Lower lobe of right lung (tissue), 2 donors: ENCODE data around the gene PELI2. TPM values are rescaled to one million over a fixed set of nuclear protein-coding genes. Genes with fewer than 3 reads are reported as not detected.

Experiments
- ATAC-seq, 2 donors: fragments of 200-7000 bp; cut with Tn5 transposase; one replicate each; pipeline ENCODE4 v1.9.1; 2020 to 2022; ENCODE audit warnings: mild to moderate bottlenecking in 2 of 2, moderate library complexity in 2 of 2
- DNase-seq: peaks from one replicate; pipeline ENCODE4 v3.0.0-alpha.2; 2020
- H3K27ac ChIP-seq: fragments of 200-600 bp; one replicate; pipeline ENCODE4 v1.8.0; 2022
- H3K27me3 ChIP-seq: fragments of 200-600 bp; one replicate; pipeline ENCODE4 v1.8.0; 2022; ENCODE audit warnings: low read depth
- H3K36me3 ChIP-seq: fragments of 200-600 bp; one replicate; pipeline ENCODE4 v1.8.0; 2022; ENCODE audit warnings: mild to moderate bottlenecking
- H3K4me1 ChIP-seq: fragments of 200-600 bp; one replicate; pipeline ENCODE4 v1.8.0; 2022
- H3K4me3 ChIP-seq: fragments of 200-600 bp; one replicate; pipeline ENCODE4 v1.8.0; 2022; ENCODE audit warnings: mild to moderate bottlenecking
- H3K9me3 ChIP-seq: fragments of 200-600 bp; one replicate; pipeline ENCODE4 v1.8.0; 2022
- intact Hi-C: fragments of 100-400 bp; cut with DNase I; formaldehyde crosslinking; loops from one replicate; pipeline ENCODE4 v1.11.0; 2022
- total RNA-seq: library from RNA; stranded (reverse); fragmentation: NEBNext Ultra II Directional; extraction: Animal tissue kit (Norgen Biotek cat#: 25700); gene quantifications from one replicate; pipeline ENCODE4 v1.2.1, GENCODE V29; 2021
- TF ChIP-seq, protein P1 (sequence below): fragments of 200-600 bp; IDR thresholded peaks from one replicate; pipeline ENCODE4 v1.8.0; 2022; ENCODE audit warnings: antibody characterized with exemption, mild to moderate bottlenecking
- donor health status: DM: no; HTN: yes; CAD: no; lungs with severe emphysema.

PELI2 gene
- total RNA-seq, 1 donor from 2014 or later, result 22.2 TPM

DNA sequence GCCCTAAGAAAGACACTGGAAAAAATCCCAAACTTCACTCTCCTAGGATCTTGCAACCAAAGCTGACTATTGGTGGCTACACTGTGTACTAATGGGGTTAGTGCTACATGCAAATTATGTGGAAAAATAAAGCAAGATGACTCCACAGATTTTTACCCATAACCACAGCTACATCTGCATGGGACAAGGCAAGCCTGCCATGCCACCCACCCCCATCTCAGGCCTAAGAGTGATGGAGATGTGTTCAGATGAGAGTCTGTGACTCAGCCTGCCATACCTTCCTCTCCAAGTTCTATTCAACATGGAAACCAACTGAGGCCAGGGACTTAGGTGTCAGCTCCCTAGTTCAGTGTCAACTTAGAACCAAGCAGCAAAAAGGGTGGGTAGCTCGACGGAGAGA lies 206.2 kb downstream of the PELI2 start:
- no peak overlapping the region for H3K27ac ChIP-seq
- no peaks in the 10 kb centered on the region for H3K36me3 ChIP-seq
- H3K9me3 ChIP-seq, result no peaks in the 10 kb centered on the region
- H3K27me3 ChIP-seq, result no peaks in the 10 kb centered on the region
- DNase-seq, result no peak
- intact Hi-C loops, result no loop called here
- TF ChIP-seq, protein P1, sequence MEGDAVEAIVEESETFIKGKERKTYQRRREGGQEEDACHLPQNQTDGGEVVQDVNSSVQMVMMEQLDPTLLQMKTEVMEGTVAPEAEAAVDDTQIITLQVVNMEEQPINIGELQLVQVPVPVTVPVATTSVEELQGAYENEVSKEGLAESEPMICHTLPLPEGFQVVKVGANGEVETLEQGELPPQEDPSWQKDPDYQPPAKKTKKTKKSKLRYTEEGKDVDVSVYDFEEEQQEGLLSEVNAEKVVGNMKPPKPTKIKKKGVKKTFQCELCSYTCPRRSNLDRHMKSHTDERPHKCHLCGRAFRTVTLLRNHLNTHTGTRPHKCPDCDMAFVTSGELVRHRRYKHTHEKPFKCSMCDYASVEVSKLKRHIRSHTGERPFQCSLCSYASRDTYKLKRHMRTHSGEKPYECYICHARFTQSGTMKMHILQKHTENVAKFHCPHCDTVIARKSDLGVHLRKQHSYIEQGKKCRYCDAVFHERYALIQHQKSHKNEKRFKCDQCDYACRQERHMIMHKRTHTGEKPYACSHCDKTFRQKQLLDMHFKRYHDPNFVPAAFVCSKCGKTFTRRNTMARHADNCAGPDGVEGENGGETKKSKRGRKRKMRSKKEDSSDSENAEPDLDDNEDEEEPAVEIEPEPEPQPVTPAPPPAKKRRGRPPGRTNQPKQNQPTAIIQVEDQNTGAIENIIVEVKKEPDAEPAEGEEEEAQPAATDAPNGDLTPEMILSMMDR, result no peak
- ATAC-seq, result no peak
- no peaks in the 10 kb centered on the region for H3K4me1 ChIP-seq
- H3K4me3 ChIP-seq, result no peak overlapping the region

DNA sequence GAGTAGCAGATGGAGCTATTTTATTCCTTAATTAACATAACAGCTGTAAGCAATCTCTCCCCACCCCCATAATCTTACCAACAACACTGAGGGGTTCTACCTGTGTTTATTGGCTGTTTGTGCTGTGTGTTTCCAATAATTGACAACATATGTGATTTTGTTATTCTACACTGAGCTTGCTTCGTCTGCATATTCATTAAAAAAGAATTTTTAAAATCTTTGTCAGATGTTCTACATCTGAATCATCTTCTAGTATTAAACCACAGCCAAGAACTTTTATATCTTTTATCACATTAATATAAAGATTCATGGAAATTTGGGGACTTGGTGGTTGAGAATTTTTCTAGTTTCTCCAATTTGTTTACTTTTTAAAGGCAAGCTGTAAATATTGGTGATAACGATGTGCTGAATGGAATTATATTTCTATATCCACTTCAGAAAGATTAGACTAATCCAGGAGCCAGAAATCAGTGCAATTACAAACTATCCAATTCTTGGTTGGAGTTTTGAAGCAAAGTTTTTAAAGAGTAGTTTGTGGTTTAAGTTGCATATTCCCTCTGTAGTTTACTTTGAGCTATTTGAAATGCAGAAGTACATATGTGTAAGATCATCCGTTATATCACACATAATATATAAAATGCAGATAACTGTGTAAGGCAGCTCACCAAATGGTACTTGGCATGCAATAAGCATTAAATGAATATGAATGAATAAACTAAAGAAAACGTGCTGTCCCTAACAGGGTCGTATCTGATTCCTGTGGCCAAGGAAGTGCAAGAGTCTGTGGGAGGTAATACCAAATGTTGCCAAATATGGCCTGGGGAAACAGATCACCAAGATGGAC lies 206.9 kb downstream of the PELI2 start:
- no peak for DNase-seq
- no peak for ATAC-seq
- intact Hi-C loops, result no loop called here
- no peak overlapping the region for H3K4me3 ChIP-seq
- no peaks in the 10 kb centered on the region for H3K27me3 ChIP-seq
- H3K36me3 ChIP-seq, result no peaks in the 10 kb centered on the region
- no peaks in the 10 kb centered on the region for H3K4me1 ChIP-seq
- H3K9me3 ChIP-seq, result no peaks in the 10 kb centered on the region
- TF ChIP-seq, protein P1, result no peak
- no peak overlapping the region for H3K27ac ChIP-seq

DNA sequence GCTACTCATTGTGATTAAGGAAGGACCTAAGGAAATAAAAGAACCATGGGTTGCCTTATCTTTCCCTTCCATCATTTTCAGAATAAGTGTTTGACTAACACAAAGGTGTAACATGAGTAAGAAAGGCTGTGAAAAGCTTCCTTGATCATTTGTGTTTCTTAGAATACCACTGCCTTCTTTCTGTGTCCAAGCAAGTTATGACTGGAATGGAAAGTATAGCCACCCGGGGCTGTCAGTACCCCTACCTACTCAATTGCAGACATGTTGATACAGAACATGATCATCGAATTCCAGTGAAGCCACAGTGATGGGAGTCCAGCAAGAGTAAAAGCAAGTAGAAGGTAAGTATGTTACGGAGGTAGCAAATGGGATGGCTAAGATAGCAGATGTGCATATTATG lies 209.8 kb downstream of the PELI2 start:
- Histone ChIP-seq H3K9me3 (no peaks in the 10 kb centered on the region), H3K4me1 (peaks cover under 1% of the 10 kb centered on the region), H3K4me3 (no peak overlapping the region), H3K36me3 (no peaks in the 10 kb centered on the region), H3K27ac (no peak overlapping the region), H3K27me3 (no peaks in the 10 kb centered on the region)
- intact Hi-C loops, result no loop called here
- TF ChIP-seq, protein P1, result no peak
- ATAC-seq (no peak), DNase-seq (no peak)

DNA sequence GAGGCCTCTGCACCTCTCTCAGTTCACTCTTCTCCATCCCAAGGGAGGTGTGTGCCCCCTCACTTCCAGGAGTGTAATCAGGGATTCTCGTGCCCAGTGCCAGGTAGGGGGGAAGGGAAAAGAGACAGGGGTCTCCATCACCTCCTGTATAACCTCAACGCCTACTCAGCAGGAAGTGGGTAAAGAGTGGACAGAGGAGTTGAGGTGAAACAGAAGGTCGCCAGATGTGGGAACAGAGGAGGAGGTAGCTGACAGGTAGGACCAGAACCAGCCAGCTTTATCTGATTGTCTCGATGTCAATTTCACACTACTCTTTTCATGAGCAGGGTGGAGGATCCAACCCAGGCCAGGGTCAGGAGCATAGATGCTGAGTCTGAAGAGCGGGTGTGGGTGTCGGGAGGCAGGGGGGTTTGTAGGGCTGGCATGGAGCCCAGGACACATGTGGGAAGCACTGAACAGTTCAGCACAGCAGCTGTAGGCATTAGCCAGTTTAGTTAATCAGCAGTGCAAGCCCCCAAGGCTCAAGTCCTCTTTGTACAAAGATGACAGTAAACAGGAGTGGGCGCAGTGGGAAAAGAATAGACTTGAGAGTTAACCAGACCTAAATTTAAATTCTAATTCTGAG lies 213.5 kb downstream of the PELI2 start:
- intact Hi-C loops, result no loop called here
- Histone ChIP-seq H3K27ac (no peak overlapping the region), H3K36me3 (no peaks in the 10 kb centered on the region), H3K27me3 (no peaks in the 10 kb centered on the region), H3K4me3 (no peak overlapping the region), H3K4me1 (peaks cover 16% of the 10 kb centered on the region), H3K9me3 (no peaks in the 10 kb centered on the region)
- ATAC-seq, result no peak
- TF ChIP-seq, protein P1, result no peak
- DNase-seq, result no peak

DNA sequence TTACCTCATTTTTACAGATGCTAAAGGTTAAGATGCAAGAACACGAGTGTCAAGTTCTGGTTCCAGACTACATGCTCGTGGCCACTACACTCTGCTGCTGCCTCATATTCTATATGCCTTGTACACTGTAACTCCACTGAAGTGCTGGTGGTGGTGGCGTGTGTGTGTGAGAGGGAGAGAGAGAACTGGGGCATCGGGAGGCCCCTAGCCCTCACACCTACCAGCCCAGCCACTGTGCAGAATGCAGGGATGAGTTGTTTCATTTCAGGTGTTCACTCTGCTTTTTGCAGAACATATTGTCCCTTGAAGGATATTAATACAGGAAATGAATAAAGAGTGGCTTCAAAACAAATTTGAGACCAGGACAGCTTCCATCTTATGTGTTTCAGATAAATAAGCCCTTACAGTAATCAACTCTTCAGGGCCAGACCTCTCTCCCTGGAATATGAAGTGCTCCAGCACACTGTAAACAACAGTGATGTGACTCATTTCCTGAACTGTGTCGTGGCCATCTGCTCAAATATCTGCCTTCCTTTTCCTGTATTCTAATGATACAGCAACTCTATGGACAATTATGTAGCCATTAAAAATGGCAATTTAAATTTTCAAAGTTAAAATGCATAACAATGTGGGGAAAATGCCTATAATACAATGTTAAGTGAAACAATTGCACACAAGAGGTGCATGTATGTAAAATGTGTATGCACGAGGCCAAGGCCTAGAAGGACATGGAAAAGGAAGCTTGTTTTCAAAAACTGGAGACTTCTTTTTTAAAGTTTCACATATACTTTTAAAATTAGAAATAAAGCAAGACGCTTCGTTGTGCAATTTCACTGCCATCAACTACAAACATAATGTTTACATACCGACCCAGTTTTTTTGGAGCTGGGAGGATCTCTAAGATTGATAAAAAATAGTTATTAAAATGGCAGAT lies 215.4 kb downstream of the PELI2 start:
- DNase-seq (no peak), ATAC-seq (peak; percentile 65 to 69)
- Histone ChIP-seq H3K4me3 (no peak overlapping the region), H3K27me3 (no peaks in the 10 kb centered on the region), H3K36me3 (no peaks in the 10 kb centered on the region), H3K9me3 (no peaks in the 10 kb centered on the region), H3K27ac (peak overlapping the region; percentile 58), H3K4me1 (peaks cover 16% of the 10 kb centered on the region)
- intact Hi-C loops, result no loop called here
- TF ChIP-seq, protein P1, result no peak
